Stimulated activated CD8-positive, alpha-beta memory T cell treated with anti-CD3 and anti-CD28 coated beads, Interleukin-15, amount 100 ng/mL, for 24 hours (primary cell): ENCODE measurements around the gene KRT73.

ENCODE experiments used
- DNase-seq: peaks from one replicate; pipeline ENCODE4 v3.0.0-alpha.2; 2020; ENCODE audit warnings: low read depth

Gene KRT73

DNA sequence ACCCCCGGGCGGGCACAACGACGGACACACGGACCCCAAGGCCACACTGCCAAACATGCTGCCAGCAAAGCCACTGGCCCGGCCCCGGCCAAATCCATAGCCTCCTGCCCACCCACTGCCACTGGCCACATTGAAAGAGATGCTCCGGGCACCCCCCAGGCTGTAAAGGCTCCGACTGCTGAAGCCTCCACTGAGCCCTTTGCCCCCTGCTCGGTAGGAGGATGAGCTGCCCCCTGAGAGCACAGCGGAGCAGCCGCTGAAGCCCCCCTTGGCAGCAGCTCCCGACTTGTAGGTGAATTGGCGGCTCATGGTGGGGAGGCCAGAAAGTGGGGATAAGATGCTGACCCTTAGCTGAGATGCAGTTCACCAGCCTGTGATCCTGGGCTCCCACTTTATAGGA, at the start of gene KRT73:
Gene KRT73 (minus strand): TSS at position 344 of the 400 bp plus-strand sequence. CDS start 35 bp downstream, at position 309.
- DNase-seq = no peak

GRCh38 chr12:52667931-52668330, 49.6 kb upstream of the KRT73 start:
- no peak for DNase-seq

DNA sequence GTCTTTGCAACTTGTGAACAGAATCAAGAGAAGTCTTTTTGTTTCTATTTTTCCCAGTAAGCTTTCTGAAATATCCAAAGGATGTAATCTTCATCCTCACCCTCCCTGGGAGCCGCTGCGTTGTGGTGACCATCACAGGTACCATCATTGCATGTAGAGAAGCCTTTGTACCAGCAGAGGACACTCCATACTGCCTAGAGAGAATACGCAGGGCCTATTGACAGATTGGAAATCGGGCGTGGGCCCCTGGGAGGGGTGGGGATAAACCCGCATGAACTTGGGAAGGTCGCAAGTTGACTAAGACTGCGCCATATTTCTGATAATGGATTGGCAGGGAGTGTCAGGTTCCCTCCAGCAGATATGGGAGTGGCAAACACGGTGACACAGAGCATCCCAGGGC, 49.1 kb upstream of the KRT73 start:
- DNase-seq = no peak

GRCh38 chr12:52666471-52666870, 48.1 kb upstream of the KRT73 start:
- DNase-seq = no peak

DNA sequence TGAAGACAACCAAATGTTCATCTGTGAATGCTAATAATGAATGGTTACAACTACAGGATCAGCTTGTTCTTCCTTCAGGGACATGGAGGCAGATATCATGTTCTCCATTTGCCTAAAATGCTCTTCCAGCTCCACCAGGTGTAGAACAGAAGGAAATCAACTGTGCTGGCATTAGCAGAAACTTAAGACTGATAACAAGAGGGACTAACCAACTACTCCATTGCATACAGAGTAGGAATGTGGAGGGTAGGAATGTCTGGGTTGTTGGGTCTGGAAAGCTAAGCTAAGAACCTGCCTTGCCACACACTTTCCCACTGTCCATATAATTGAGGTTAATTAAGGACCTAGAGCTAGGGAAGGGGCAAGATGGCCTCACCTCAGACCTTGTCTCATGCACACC, 45.1 kb upstream of the KRT73 start:
- DNase-seq = no peak

GRCh38 chr12:52662918-52663229, 44.5 kb upstream of the KRT73 start:
- DNase-seq = no peak

DNA sequence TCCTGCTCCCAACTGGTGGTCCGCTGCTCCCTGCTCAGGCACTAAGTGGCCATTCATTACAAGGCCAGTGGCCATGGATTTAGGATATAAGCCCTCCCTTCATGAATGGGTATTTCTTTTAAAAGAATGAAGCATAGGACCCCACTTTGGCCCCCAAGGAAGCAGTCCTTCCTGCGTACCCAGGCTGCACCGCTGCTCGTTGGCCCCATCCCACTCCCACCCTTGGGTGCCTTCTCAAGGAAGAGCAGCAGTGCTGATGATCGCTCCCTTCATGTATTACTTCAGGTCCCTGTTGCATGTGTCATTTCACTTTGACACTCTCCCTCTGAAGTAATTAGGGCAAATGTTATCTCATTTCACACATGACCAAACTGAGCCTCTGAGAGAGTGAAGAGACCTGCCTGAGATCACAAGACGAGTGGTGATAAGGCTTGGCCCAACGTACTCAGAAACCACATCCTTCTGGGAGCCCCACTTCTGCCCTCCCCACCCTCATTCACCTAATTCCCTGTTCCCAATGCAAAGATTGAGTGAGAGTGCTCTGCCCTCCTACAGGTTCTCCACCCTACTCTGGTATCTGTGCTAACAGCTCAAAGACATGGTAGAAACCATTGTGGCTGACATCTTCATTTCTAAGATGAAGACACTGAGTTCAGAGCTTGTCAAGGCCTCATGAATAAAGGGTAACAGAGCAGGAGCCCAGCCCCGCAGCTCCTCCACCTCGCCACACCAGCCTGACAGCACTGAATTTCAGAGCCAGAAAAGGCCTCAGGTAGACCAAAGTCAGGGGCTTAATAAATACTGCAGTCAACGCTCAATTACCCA, 43.9 kb upstream of the KRT73 start:
- no peak for DNase-seq

DNA sequence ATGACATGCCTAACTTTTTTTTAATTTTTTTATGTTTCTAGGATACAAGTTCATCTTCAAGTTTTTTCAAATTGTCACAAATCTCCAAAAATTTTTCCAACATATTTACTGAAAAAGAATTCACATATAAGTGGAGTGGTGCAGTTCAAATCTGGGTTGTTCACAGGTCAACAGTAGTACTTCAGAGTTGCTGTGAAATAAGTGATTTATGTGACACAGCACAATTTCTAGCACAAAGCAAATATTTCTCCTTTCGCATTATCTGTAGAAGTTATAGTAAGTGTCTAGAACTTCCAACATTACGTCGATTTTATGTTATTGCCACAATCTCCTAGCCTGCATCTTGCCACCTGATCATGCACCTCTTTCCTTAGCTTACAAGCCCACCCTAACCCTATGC, 43.3 kb upstream of the KRT73 start:
- no peak for DNase-seq

GRCh38 chr12:52660934-52661499, 42.7 kb upstream of the KRT73 start:
- no peak for DNase-seq

DNA sequence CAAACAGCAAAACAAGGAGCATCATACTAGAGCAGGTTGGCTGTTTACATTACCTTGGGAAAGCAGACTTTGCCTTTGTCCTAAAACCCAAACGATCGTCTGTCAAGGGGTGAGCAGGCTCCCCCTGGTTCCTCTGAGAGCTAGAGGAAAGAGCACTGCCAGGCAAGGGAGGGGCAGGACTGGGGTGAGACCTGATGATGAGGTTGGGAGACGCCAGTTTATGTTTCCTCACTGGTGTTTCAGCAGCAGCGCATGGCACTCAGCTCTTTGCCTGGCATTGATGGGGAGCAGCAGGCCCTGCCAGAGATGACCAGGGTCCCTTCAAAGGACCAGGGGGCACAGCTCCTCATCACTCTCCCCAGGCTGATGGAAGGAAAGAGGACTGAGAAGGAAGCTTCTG, 41.6 kb upstream of the KRT73 start:
- DNase-seq = no peak

- no peak for DNase-seq
These were observed 41.0 kb upstream of the KRT73 start for GRCh38 chr12:52659395-52659794.

- DNase-seq = no peak
These were observed 39.8 kb upstream of the KRT73 start for GRCh38 chr12:52658196-52658595.

- no peak for DNase-seq
These were observed 39.0 kb upstream of the KRT73 start for GRCh38 chr12:52657250-52657902.

- no peak for DNase-seq
These were observed 38.3 kb upstream of the KRT73 start for GRCh38 chr12:52656616-52657015.

GRCh38 chr12:52655720-52656124, 37.4 kb upstream of the KRT73 start:
- no peak for DNase-seq

DNA sequence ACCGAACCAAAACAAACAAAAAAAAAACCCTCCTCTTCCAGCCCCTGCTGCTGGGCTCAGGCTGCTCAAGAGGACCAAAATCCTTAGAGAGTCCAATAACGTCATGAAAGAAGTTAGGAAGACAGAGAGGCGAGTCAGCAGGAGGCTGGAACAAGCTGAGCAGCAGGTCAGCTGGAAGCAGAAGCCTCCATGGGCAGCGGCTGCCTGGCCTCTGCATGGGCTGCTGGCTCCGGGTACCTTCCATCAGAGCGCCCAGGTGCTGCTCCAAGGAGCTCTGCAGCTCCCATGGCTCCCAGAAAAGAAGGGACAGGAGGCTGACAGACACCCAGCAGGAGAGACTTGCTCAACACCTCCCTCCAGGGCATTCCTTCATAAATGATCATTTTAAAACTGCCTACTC, 36.9 kb upstream of the KRT73 start:
- no peak for DNase-seq

GRCh38 chr12:52651726-52652261, 33.4 kb upstream of the KRT73 start, which contains the start of gene KRT2:
TSS of gene KRT2 (minus strand) at chr12:52652211. CDS start at chr12:52652142, 69 bp downstream.
- DNase-seq = no peak

DNA sequence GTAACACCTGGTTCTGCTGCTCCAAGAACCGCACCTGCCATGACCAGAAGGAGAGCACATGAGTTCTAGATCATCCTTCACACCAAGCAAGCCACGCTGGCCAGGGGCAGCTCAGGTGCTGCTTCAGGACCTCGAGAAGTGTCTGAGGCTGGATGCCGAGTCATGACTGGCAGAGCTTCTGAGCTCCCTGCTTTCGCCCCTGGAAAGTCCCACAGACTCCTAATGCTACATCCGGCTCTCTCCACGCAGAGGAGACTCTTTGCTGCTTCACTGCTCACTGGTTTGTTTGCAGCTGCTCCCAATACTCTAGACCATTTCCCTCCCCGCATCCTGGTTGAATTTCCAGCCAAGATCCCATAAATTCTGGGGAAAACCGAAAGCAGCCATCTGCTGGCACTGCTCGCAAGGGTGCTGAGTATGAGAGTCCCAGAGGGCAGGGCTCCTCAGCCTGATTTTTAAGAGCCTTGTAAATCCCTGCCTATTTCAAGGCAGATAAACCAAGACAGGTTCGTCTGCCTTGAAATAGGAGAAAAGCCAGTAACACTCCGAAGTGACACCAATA, 32.2 kb upstream of the KRT73 start:
- DNase-seq = no peak

- no peak for DNase-seq
These were observed 30.7 kb upstream of the KRT73 start for GRCh38 chr12:52649066-52649465.

DNA sequence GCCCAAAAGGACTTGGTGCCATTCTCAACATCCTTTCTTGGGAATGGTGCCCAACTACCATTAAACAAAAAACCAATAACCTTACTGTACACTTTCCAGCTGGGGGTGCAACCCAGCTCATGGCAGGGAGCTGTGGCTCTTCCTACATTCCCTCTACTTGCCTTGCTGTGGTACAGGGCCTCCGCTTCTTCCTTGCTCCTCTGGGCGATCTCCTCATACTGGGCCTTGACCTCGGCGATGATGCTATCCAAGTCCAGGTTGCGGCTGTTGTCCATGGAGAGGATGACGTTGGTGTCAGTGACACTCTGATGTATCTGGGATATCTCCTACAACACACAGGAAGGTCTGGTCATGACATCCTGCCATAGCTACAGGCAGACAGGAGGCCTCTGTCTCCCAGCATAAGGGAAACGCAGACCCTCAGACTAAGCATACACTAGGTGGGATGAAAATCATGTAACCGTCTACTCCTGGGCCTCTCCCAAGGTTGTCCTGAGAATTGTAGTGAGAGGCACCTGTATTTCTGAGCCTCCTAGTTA, 29.7 kb upstream of the KRT73 start:
- DNase-seq = no peak

- no peak for DNase-seq
These were observed 29.2 kb upstream of the KRT73 start for GRCh38 chr12:52647601-52648000.

DNA sequence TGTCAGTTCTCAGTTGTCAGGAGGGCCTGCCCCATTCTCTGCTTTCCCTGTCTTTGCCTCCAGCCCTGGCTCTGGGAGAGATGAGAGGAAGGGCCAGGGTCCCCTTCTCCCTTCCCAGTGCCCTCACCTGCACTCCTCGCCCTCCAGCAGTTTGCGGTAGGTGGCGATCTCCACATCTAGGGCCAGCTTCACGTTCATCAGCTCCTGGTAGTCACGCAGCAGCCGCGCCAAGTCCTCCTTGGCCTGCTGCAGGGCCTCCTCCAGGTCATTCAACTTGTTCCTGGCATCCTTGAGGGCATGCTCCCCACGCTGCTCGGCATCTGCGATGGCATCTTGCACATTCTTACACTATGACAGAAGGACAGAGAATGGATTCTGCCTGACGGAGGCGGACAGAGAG, 28.3 kb upstream of the KRT73 start:
- DNase-seq = no peak

GRCh38 chr12:52645982-52646381, 27.6 kb upstream of the KRT73 start:
- no peak for DNase-seq
